ENCODE data around the gene HOXD4. TPM values are rescaled to one million over a fixed set of nuclear protein-coding genes. Genes with fewer than 3 reads are reported as not detected.

The HOXD4 gene
- total RNA-seq, 2 experiments from 2014 or later: not detected

DNA sequence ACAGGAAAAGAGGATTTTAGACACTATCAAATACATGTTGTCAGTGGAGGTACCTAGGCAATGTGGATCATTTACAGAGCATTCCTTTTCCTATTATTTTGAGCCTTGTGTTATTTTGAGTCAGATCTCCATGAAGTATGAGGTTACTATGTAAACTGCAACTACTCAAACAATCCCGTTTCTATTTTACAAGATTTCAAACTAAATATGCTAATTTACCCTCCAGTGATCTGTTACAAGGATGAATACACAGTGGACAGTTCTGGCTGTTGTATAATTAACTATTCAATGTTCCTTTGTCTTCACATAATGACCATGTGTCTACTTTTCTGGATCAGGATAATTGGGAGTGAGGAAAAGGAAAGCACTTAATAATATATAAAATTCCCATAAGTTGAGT is 41.7 kb downstream of the HOXD4 start:
- Mint-ChIP-seq H3K9me3 (no peaks in the 10 kb centered on the region), H3K4me1 (ENCODE audit: low read depth) (peaks cover 14% of the 10 kb centered on the region), H3K27ac (no peak overlapping the region), H3K36me3 (ENCODE audit: low read depth) (no peaks in the 10 kb centered on the region), H3K4me3 (no peak overlapping the region), H3K27me3 (peaks cover 86% of the 10 kb centered on the region)
- POLR2A ChIA-PET: no interaction called here
- Histone ChIP-seq H3K9me3 (ENCODE audit: control insufficient read depth in 1 of 2, insufficient read depth in 1 of 2, low read length in 2 of 2) (peaks cover 0 to 11% of the 10 kb centered on the region in 2 experiments), H3K27me3 (ENCODE audit: control insufficient read depth in 1 of 2, insufficient read depth in 2 of 2, low read length in 2 of 2) (peaks cover 33 to 90% of the 10 kb centered on the region in 2 experiments), H3K36me3 (ENCODE audit: insufficient read depth, low read length) (no peaks in the 10 kb centered on the region), H3K4me1 (ENCODE audit: insufficient read depth, low read length) (peaks cover 18% of the 10 kb centered on the region), H3K4me3 (ENCODE audit: low read length) (no peak overlapping the region), H3K27ac (ENCODE audit: low read depth in 1 of 2, low read length in 2 of 2) (no peak overlapping the region)
- TF ChIP-seq, protein P1, sequence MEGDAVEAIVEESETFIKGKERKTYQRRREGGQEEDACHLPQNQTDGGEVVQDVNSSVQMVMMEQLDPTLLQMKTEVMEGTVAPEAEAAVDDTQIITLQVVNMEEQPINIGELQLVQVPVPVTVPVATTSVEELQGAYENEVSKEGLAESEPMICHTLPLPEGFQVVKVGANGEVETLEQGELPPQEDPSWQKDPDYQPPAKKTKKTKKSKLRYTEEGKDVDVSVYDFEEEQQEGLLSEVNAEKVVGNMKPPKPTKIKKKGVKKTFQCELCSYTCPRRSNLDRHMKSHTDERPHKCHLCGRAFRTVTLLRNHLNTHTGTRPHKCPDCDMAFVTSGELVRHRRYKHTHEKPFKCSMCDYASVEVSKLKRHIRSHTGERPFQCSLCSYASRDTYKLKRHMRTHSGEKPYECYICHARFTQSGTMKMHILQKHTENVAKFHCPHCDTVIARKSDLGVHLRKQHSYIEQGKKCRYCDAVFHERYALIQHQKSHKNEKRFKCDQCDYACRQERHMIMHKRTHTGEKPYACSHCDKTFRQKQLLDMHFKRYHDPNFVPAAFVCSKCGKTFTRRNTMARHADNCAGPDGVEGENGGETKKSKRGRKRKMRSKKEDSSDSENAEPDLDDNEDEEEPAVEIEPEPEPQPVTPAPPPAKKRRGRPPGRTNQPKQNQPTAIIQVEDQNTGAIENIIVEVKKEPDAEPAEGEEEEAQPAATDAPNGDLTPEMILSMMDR (IDR thresholded peaks at IDR 0.05): no peak
- DNase-seq (no peak), ATAC-seq (ENCODE audit: poor library complexity) (no peak)
- intact Hi-C loops (cut with DNase I, micrococcal nuclease): no loop called here
- CTCF ChIA-PET: no interaction called here

DNA sequence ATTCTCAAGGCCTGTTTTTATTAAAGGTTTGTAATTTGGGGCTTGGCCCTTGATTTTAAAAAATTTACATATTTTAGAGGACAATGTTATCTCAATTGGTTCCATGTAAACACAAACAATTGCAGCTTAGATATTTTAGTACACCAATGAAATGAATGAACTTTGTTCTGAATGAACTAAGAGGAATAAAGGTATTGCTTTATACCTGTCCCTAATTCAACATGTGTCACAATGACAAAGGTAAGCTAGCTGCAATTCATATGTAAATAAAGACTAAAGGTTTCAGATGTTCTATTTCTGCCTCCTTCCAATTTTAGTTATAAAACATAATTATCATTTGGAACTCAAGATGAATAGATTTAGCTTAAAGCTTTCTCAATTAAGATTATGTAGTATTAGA is 48.6 kb downstream of the HOXD4 start:
- Histone ChIP-seq H3K4me3 (ENCODE audit: low read length) (no peak overlapping the region), H3K36me3 (ENCODE audit: insufficient read depth, low read length) (no peaks in the 10 kb centered on the region), H3K27me3 (ENCODE audit: control insufficient read depth in 1 of 2, insufficient read depth in 2 of 2, low read length in 2 of 2) (peaks cover 22 to 33% of the 10 kb centered on the region in 2 experiments), H3K27ac (ENCODE audit: low read depth in 1 of 2, low read length in 2 of 2) (no peak overlapping the region), H3K9me3 (ENCODE audit: control insufficient read depth in 1 of 2, insufficient read depth in 1 of 2, low read length in 2 of 2) (peaks cover 6 to 7% of the 10 kb centered on the region in 2 experiments), H3K4me1 (ENCODE audit: insufficient read depth, low read length) (no peaks in the 10 kb centered on the region)
- POLR2A ChIA-PET: no interaction called here
- ATAC-seq (ENCODE audit: poor library complexity) (no peak), DNase-seq (no peak)
- CTCF ChIA-PET: no interaction called here
- intact Hi-C loops (cut with DNase I, micrococcal nuclease): no loop called here
- TF ChIP-seq, protein P1 (IDR thresholded peaks at IDR 0.05): no peak
- Mint-ChIP-seq H3K4me3 (no peak overlapping the region), H3K27me3 (peaks cover 64% of the 10 kb centered on the region), H3K9me3 (no peaks in the 10 kb centered on the region), H3K27ac (no peak overlapping the region), H3K36me3 (ENCODE audit: low read depth) (no peaks in the 10 kb centered on the region), H3K4me1 (ENCODE audit: low read depth) (no peaks in the 10 kb centered on the region)

DNA sequence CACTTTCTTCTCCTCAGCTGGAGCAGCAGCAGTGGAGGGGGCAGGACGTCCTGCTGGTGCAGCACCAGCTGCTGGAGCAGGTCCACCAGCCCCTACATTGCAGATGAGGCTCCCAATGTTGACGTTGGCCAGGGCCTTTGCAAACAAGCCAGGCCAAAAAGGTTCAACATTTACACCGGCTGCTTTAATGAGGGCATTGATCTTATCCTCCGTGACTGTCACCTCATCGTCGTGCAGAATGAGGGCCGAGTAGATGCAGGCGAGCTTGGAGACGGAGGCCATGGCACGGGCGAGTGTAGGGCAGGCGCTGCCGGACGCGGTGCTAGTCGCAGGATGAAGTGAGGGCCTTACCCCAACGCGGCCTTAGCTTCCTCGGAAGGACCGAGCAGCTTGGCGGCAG is 49.6 kb downstream of the HOXD4 start:
- no peaks in the 10 kb centered on the region for H3K9me3 Mint-ChIP-seq
- H3K27ac Mint-ChIP-seq: no peak overlapping the region
- Histone ChIP-seq H3K9me3 (ENCODE audit: control insufficient read depth in 1 of 2, insufficient read depth in 1 of 2, low read length in 2 of 2) (peaks cover 5 to 6% of the 10 kb centered on the region in 2 experiments), H3K27ac (ENCODE audit: low read depth in 1 of 2, low read length in 2 of 2) (no peak overlapping the region), H3K36me3 (ENCODE audit: insufficient read depth, low read length) (no peaks in the 10 kb centered on the region), H3K27me3 (ENCODE audit: control insufficient read depth in 1 of 2, insufficient read depth in 2 of 2, low read length in 2 of 2) (peaks cover 24 to 35% of the 10 kb centered on the region in 2 experiments), H3K4me1 (ENCODE audit: insufficient read depth, low read length) (no peaks in the 10 kb centered on the region), H3K4me3 (ENCODE audit: low read length) (no peak overlapping the region)
- DNase-seq (no peak), ATAC-seq (ENCODE audit: poor library complexity) (no peak)
- ChIA-PET POLR2A (no interaction called here), CTCF (no interaction called here)
- H3K27me3 Mint-ChIP-seq: peaks cover 61% of the 10 kb centered on the region
- intact Hi-C loops (cut with DNase I, micrococcal nuclease): no loop called here
- TF ChIP-seq, protein P1 (IDR thresholded peaks at IDR 0.05): no peak
- H3K4me3 Mint-ChIP-seq: no peak overlapping the region
- H3K4me1 Mint-ChIP-seq (ENCODE audit: low read depth): no peaks in the 10 kb centered on the region
- no peaks in the 10 kb centered on the region for H3K36me3 Mint-ChIP-seq (ENCODE audit: low read depth)
